H9 (cell line): ENCODE results near the gene TNFRSF21. TPM values are rescaled to one million over a fixed set of nuclear protein-coding genes. Genes with fewer than 3 reads are reported as not detected.
"Not testable (repeated sequence)": the region's sequence is repeated elsewhere in the genome, so short reads cannot be mapped to it uniquely, and the experiment has no call there.

ENCODE experiments used
- DNase-seq: peaks from one replicate; pipeline ENCODE4 v3.0.0-alpha.2; 2017
- H2AFZ ChIP-seq: one replicate; pipeline ENCODE4 v1.6.1; 2013; ENCODE audit warnings: mild to moderate bottlenecking, low read length, control low read depth, moderate library complexity
- H2AK5ac ChIP-seq: 2 replicates; pipeline ENCODE4 v1.6.1; 2013; ENCODE audit warnings: low read length, control low read depth, mixed read lengths; ENCODE audit not compliant: insufficient read length
- H2BK120ac ChIP-seq: one replicate; pipeline ENCODE4 v1.6.1; 2013; ENCODE audit warnings: low read depth, mild to moderate bottlenecking, low read length, control low read depth, inconsistent platforms; ENCODE audit not compliant: poor library complexity, severe bottlenecking
- H2BK12ac ChIP-seq: 2 replicates; pipeline ENCODE4 v1.6.1; 2013; ENCODE audit warnings: low read length, control low read depth, mixed read lengths, low read depth; ENCODE audit not compliant: insufficient read length
- H2BK15ac ChIP-seq: 2 replicates; pipeline ENCODE4 v1.6.1; 2013; ENCODE audit warnings: low read depth, low read length, control low read depth
- H2BK20ac ChIP-seq: one replicate; pipeline ENCODE4 v1.6.1; 2013; ENCODE audit warnings: low read depth, mild to moderate bottlenecking, low read length, control low read depth, inconsistent platforms; ENCODE audit not compliant: poor library complexity, severe bottlenecking
- H2BK5ac ChIP-seq: 2 replicates; pipeline ENCODE4 v1.6.1; 2013; ENCODE audit warnings: low read length, control low read depth, mixed read lengths; ENCODE audit not compliant: insufficient read length
- H3K14ac ChIP-seq: 2 replicates; pipeline ENCODE4 v1.6.1; 2013; ENCODE audit warnings: low read length, control low read depth; ENCODE audit not compliant: insufficient read depth
- H3K18ac ChIP-seq: 2 replicates; pipeline ENCODE4 v1.6.1; 2013; ENCODE audit warnings: low read depth, mild to moderate bottlenecking, mixed read lengths, low read length, control low read depth; ENCODE audit not compliant: insufficient read length
- H3K23ac ChIP-seq: 2 replicates; pipeline ENCODE4 v1.6.1; 2013; ENCODE audit warnings: low read length, control low read depth, mixed read lengths, low read depth; ENCODE audit not compliant: insufficient read length
- H3K23me2 ChIP-seq: 2 replicates; pipeline ENCODE4 v1.6.1; 2013; ENCODE audit warnings: low read depth, mild to moderate bottlenecking, mixed read lengths, low read length, control low read depth; ENCODE audit not compliant: insufficient read length, poor library complexity, severe bottlenecking
- H3K27ac ChIP-seq: 2 replicates; pipeline ENCODE4 v1.5.1; 2013; ENCODE audit warnings: low read length, control low read depth, mixed read lengths, low read depth; ENCODE audit not compliant: insufficient read length
- H3K27me3 ChIP-seq: 2 replicates; pipeline ENCODE4 v1.6.1; 2013; ENCODE audit warnings: low read length, control low read depth, inconsistent platforms; ENCODE audit not compliant: insufficient read depth
- H3K4ac ChIP-seq: 2 replicates; pipeline ENCODE4 v1.6.1; 2013; ENCODE audit warnings: low read depth, mild to moderate bottlenecking, control low read depth, inconsistent platforms, low read length, moderate library complexity
- H3K4me1 ChIP-seq: 2 replicates; pipeline ENCODE4 v1.6.1; 2013; ENCODE audit warnings: low read length, control low read depth, inconsistent platforms; ENCODE audit not compliant: insufficient read depth
- H3K4me2 ChIP-seq: 2 replicates; pipeline ENCODE4 v1.6.1; 2013; ENCODE audit warnings: low read length, control low read depth, mixed read lengths; ENCODE audit not compliant: insufficient read length, insufficient read depth
- H3K56ac ChIP-seq: 2 replicates; pipeline ENCODE4 v1.6.1; 2013; ENCODE audit warnings: low read depth, mild to moderate bottlenecking, mixed read lengths, low read length, control low read depth; ENCODE audit not compliant: insufficient read length
- H3K79me1 ChIP-seq: 2 replicates; pipeline ENCODE4 v1.6.1; 2013; ENCODE audit warnings: low read depth, mild to moderate bottlenecking, moderate library complexity, low read length, control low read depth, inconsistent platforms; ENCODE audit not compliant: insufficient read depth, poor library complexity, severe bottlenecking
- H3K79me2 ChIP-seq: 2 replicates; pipeline ENCODE4 v1.6.1; 2013; ENCODE audit warnings: low read length, control low read depth, inconsistent platforms; ENCODE audit not compliant: insufficient read depth
- H3K9ac ChIP-seq: 2 replicates; pipeline ENCODE4 v1.6.1; 2013; ENCODE audit warnings: low read length, control low read depth, mixed read lengths; ENCODE audit not compliant: insufficient read length; ENCODE audit errors: extremely low read depth
- H3K9me3 ChIP-seq: one replicate; pipeline ENCODE4 v1.6.1; 2013; ENCODE audit warnings: low read depth, low read length, inconsistent platforms; ENCODE audit not compliant: control insufficient read depth
- H3T11ph ChIP-seq: one replicate; pipeline ENCODE4 v1.6.1; 2013; ENCODE audit warnings: mild to moderate bottlenecking, low read length, control low read depth, inconsistent platforms
- H4K20me1 ChIP-seq: one replicate; pipeline ENCODE4 v1.6.1; 2013; ENCODE audit not compliant: control insufficient read depth, insufficient read length, insufficient read depth
- H4K5ac ChIP-seq: 2 replicates; pipeline ENCODE4 v1.6.1; 2013; ENCODE audit warnings: low read depth, mild to moderate bottlenecking, mixed read lengths, low read length, control low read depth; ENCODE audit not compliant: insufficient read length
- H4K8ac ChIP-seq: replicated peaks from 2 replicates; pipeline ENCODE4 v1.6.1; 2013; ENCODE audit warnings: low read length, control low read depth, mixed read lengths, low read depth; ENCODE audit not compliant: insufficient read length
- H4K91ac ChIP-seq: 2 replicates; pipeline ENCODE4 v1.6.1; 2013; ENCODE audit warnings: low read depth, mild to moderate bottlenecking, moderate library complexity, mixed read lengths, low read length, control low read depth; ENCODE audit not compliant: insufficient read length
- H3K27ac Mint-ChIP-seq, 3 experiments: 2 replicates in 2 of 3; 3 replicates in 1 of 3; pipeline ENCODE4 v1.8.0; 2020 to 2021; ENCODE audit warnings: mixed read lengths in 3 of 3, mild to moderate bottlenecking in 1 of 3, moderate library complexity in 1 of 3
- H3K27me3 Mint-ChIP-seq: 2 replicates; pipeline ENCODE4 v1.8.0; 2021; ENCODE audit warnings: low read depth, mild to moderate bottlenecking, moderate library complexity, mixed read lengths
- H3K36me3 Mint-ChIP-seq, 3 experiments: 2 replicates in 2 of 3; 3 replicates in 1 of 3; pipeline ENCODE4 v1.8.0; 2020 to 2021; ENCODE audit warnings: low read depth in 3 of 3, mixed read lengths in 3 of 3; ENCODE audit not compliant: insufficient read depth in 1 of 3
- H3K4me1 Mint-ChIP-seq, 2 experiments: 2 replicates each; pipeline ENCODE4 v1.8.0; 2020; ENCODE audit warnings: mixed read lengths in 2 of 2
- H3K4me3 Mint-ChIP-seq, 2 experiments: 2 replicates in 1 of 2; 3 replicates in 1 of 2; pipeline ENCODE4 v1.8.0; 2020 to 2021; ENCODE audit warnings: mild to moderate bottlenecking in 2 of 2, mixed read lengths in 2 of 2, moderate library complexity in 1 of 2
- H3K9me3 Mint-ChIP-seq, 2 experiments: 2 replicates in 1 of 2; 3 replicates in 1 of 2; pipeline ENCODE4 v1.8.0; 2020; ENCODE audit warnings: mild to moderate bottlenecking in 2 of 2, mixed read lengths in 2 of 2, moderate library complexity in 1 of 2
- WGBS: extraction: QIAGEN DNeasy Blood & Tissue Kit; methylation state at CpG from one replicate; pipeline ENCODE4 v1.1.7; 2013; ENCODE audit warnings: missing lambda C conversion rate, low lambda C conversion rate, mixed read lengths; ENCODE audit not compliant: insufficient read length; ENCODE audit errors: extremely low coverage; 5-methylcytosine and 5-hydroxymethylcytosine counted together
- total RNA-seq: library from RNA; stranded (reverse); gene quantifications from 2 replicates; pipeline ENCODE4 v1.2.1, GENCODE V29; 2021
- TF ChIP-seq, protein P1 (sequence below): fragments of 200-600 bp; sonication (generic); conservative IDR thresholded peaks from 3 replicates; pipeline ENCODE4 v1.8.0; 2021; ENCODE audit warnings: antibody characterized with exemption, mild to moderate bottlenecking

TNFRSF21 gene
- total RNA-seq, 1 experiment from 2014 or later: 39.1 TPM

DNA sequence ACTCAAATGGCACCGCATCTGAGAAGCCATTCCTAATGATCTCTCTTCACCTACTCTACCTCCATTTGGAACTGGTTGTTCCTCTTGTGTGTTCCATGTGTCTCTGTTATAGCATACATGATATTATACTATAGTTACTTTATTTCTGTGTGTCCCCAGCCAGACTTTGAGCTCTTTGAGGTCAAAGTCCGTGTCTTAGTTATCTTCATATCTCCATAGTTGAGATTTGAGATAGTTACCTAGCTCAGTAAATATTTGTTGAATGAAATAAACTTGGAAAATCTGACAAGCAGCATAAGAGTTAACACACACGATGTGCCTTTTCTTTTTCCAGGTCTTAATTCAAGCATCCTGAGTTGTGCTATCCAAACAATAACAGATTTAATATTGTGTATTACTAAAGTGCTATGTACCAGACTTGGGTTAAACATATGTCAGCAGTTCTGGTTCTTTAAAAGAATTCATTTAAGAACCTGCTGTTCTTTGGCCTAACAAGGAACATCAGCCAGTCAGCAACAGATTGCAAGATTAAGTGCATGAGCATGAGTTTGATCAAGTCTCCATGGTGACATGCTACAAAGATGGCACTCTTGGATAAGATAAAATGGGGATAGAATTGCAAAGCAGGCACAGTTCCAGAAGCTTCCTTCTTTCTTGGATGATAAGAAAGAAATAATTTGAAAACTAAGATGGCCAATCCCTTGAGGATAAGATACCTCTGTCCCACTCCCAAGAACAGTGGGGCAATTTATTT, 8.7 kb upstream of the TNFRSF21 start:
- no peak overlapping the region for H2AFZ ChIP-seq
- peaks cover 4 to 5% of the 10 kb centered on the region in 2 experiments; a peak in 3 of 4 replicates for H3K4me1 Mint-ChIP-seq
- no peaks in the 10 kb centered on the region for H3K79me2 ChIP-seq
- H2BK5ac ChIP-seq: no peak overlapping the region
- no peak overlapping the region for H2AK5ac ChIP-seq
- no peak overlapping the region for H3K4me3 Mint-ChIP-seq
- no peaks in the 10 kb centered on the region for H3K79me1 ChIP-seq
- H3K27ac ChIP-seq: no peak overlapping the region
- no peak overlapping the region for H2BK15ac ChIP-seq
- no peaks in the 10 kb centered on the region for H3K9me3 ChIP-seq
- H2BK120ac ChIP-seq: no peak overlapping the region
- TF ChIP-seq, protein P1, sequence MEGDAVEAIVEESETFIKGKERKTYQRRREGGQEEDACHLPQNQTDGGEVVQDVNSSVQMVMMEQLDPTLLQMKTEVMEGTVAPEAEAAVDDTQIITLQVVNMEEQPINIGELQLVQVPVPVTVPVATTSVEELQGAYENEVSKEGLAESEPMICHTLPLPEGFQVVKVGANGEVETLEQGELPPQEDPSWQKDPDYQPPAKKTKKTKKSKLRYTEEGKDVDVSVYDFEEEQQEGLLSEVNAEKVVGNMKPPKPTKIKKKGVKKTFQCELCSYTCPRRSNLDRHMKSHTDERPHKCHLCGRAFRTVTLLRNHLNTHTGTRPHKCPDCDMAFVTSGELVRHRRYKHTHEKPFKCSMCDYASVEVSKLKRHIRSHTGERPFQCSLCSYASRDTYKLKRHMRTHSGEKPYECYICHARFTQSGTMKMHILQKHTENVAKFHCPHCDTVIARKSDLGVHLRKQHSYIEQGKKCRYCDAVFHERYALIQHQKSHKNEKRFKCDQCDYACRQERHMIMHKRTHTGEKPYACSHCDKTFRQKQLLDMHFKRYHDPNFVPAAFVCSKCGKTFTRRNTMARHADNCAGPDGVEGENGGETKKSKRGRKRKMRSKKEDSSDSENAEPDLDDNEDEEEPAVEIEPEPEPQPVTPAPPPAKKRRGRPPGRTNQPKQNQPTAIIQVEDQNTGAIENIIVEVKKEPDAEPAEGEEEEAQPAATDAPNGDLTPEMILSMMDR: no peak
- no peak overlapping the region for H4K8ac ChIP-seq
- no peak overlapping the region for H3K56ac ChIP-seq
- H2BK20ac ChIP-seq: no peak overlapping the region
- H3K14ac ChIP-seq: no peak overlapping the region
- H4K20me1 ChIP-seq: no peaks in the 10 kb centered on the region
- H4K91ac ChIP-seq: no peak overlapping the region
- no CpG with 5 or more reads among the region's 3 CpGs for WGBS
- H4K5ac ChIP-seq: no peak overlapping the region
- no peak for DNase-seq
- H3K4me1 ChIP-seq: no peaks in the 10 kb centered on the region
- no peaks in the 10 kb centered on the region; the same call in 1 of the 2 replicates for H3K27me3 Mint-ChIP-seq
- H3K9me3 Mint-ChIP-seq: peaks cover 23 to 24% of the 10 kb centered on the region in 2 experiments
- no peak overlapping the region for H3K9ac ChIP-seq
- H2BK12ac ChIP-seq: no peak overlapping the region
- no peaks in the 10 kb centered on the region for H3K23me2 ChIP-seq
- H3K23ac ChIP-seq: no peak overlapping the region
- no peak overlapping the region for H3K4ac ChIP-seq
- no peak overlapping the region for H3T11ph ChIP-seq
- H3K27me3 ChIP-seq: no peaks in the 10 kb centered on the region
- no peak overlapping the region for H3K27ac Mint-ChIP-seq
- no peak overlapping the region for H3K4me2 ChIP-seq
- H3K36me3 Mint-ChIP-seq: peaks cover 0 to 25% (median 13%) of the 10 kb centered on the region in 3 experiments; a peak in 5 of 7 replicates
- H3K18ac ChIP-seq: no peak overlapping the region

DNA sequence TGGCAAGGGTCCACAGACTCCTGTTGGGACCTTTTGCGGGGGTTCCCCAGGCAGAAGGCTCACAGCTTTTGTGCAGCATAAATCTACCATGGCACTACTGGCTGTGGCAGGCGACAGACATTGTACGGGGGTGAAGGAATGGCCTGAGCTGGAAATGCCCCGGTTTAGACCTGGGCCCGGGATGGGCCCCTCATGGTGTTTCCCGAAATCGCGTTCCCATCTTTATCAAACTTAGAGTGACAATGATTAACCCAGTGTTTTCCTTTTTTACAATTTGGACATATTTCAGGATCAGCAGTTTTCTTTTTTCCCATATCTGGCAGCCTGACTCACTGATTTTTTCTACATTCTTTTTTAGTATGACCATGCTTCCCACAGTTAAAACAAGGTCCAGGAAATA, 5.5 kb upstream of the TNFRSF21 start:
- H4K8ac ChIP-seq, H3K27ac Mint-ChIP-seq, H3K79me1 ChIP-seq, H2BK5ac ChIP-seq, H2BK20ac ChIP-seq, H3K4ac ChIP-seq, H3K23me2 ChIP-seq, H3K4me1 Mint-ChIP-seq, H3K27ac ChIP-seq, H2BK120ac ChIP-seq, H3T11ph ChIP-seq, H3K56ac ChIP-seq, H3K4me1 ChIP-seq, H3K27me3 ChIP-seq, H4K20me1 ChIP-seq, H3K4me3 Mint-ChIP-seq, H3K14ac ChIP-seq, H3K4me2 ChIP-seq, H2BK15ac ChIP-seq, H3K9me3 ChIP-seq, H2AFZ ChIP-seq, H3K18ac ChIP-seq, H3K79me2 ChIP-seq, DNase-seq, H3K9ac ChIP-seq, H2BK12ac ChIP-seq, H3K27me3 Mint-ChIP-seq, H3K23ac ChIP-seq, H4K5ac ChIP-seq, H4K91ac ChIP-seq, H2AK5ac ChIP-seq: not testable (repeated sequence)
- no CpG with 5 or more reads among the region's 8 CpGs for WGBS
- H3K9me3 Mint-ChIP-seq: peaks cover 34 to 37% of the 10 kb centered on the region in 2 experiments
- H3K36me3 Mint-ChIP-seq: peaks cover 6 to 39% (median 23%) of the 10 kb centered on the region in 3 experiments; a peak in 6 of 7 replicates
